Naive thymus-derived CD4-positive, alpha-beta T cell (primary cell): Measurements from ENCODE around the gene CCDC88A. TPM values are rescaled to one million over a fixed set of nuclear protein-coding genes. Genes with fewer than 3 reads are reported as not detected.
A peak's percentile ranks its signal among the peaks of the same experiment; 100 is the strongest.
"Not testable (repeated sequence)": the region's sequence is repeated elsewhere in the genome, so short reads cannot be mapped to it uniquely, and the experiment has no call there.

Experiments
- ATAC-seq: fragments of 150-1000 bp; cut with Tn5 transposase; 2 replicates; pipeline ENCODE4 v1.10.0; 2021; ENCODE audit warnings: mild to moderate bottlenecking, moderate library complexity
- CTCF ChIA-PET: fragments of 350-600 bp; sonication (Branson Sonifier 250); formaldehyde crosslinking; loops from one replicate; lab custom pipeline; 2021; ENCODE audit warnings: antibody characterized with exemption; lab: Charles Lee
- POLR2A ChIA-PET: fragments of 350-600 bp; sonication (Branson Sonifier 250); formaldehyde crosslinking; loops from one replicate; lab custom pipeline; 2021; ENCODE audit warnings: antibody characterized with exemption, inconsistent platforms; lab: Charles Lee
- DNase-seq, 9 donors: peaks; one replicate each; pipeline versions ENCODE4 v3.0.0 to v3.0.0-alpha.2; 2020 to 2022; ENCODE audit warnings: mixed read lengths in 1 of 9
- H3K27ac ChIP-seq: one replicate; pipeline ENCODE4 v1.7.0; 2013; ENCODE audit warnings: mild to moderate bottlenecking, low read depth, low read length, moderate library complexity
- H3K27me3 ChIP-seq, 2 donors: one replicate each; pipeline ENCODE4 v1.7.0; 2013; ENCODE audit warnings: low read length in 2 of 2, mild to moderate bottlenecking in 2 of 2, moderate library complexity in 2 of 2; ENCODE audit not compliant: control insufficient read depth in 2 of 2, insufficient read depth in 2 of 2
- H3K36me3 ChIP-seq, 3 experiments: 1 replicate in 2 of 3; 2 replicates in 1 of 3; pipeline ENCODE4 v1.7.0; 2013; ENCODE audit warnings: low read length in 3 of 3, mild to moderate bottlenecking in 3 of 3, moderate library complexity in 1 of 3; ENCODE audit not compliant: insufficient read depth in 3 of 3, control insufficient read depth in 2 of 3
- H3K4me1 ChIP-seq, 2 donors: one replicate each; pipeline ENCODE4 v1.7.0; 2013; ENCODE audit warnings: low read length in 2 of 2, mild to moderate bottlenecking in 2 of 2, moderate library complexity in 1 of 2; ENCODE audit not compliant: control insufficient read depth in 2 of 2, insufficient read depth in 2 of 2
- H3K4me3 ChIP-seq: 2 replicates; pipeline ENCODE4 v1.7.0; 2013; ENCODE audit warnings: mild to moderate bottlenecking, low read length
- H3K9me3 ChIP-seq, 3 experiments: 1 replicate in 2 of 3; 2 replicates in 1 of 3; pipeline ENCODE4 v1.7.0; 2013; ENCODE audit warnings: low read length in 3 of 3; ENCODE audit not compliant: control insufficient read depth in 2 of 3
- H3K27ac Mint-ChIP-seq, 9 donors: one replicate each; pipeline ENCODE4 v1.8.0; 2020 to 2022; ENCODE audit warnings: mixed read lengths in 9 of 9, mild to moderate bottlenecking in 8 of 9, moderate library complexity in 5 of 9, inconsistent platforms in 2 of 9
- H3K27me3 Mint-ChIP-seq, 5 donors: one replicate each; pipeline ENCODE4 v1.8.0; 2021 to 2022; ENCODE audit warnings: mixed read lengths in 5 of 5, mild to moderate bottlenecking in 1 of 5
- H3K36me3 Mint-ChIP-seq, 5 donors: one replicate each; pipeline ENCODE4 v1.8.0; 2020 to 2022; ENCODE audit warnings: mixed read lengths in 5 of 5, mild to moderate bottlenecking in 3 of 5, inconsistent platforms in 1 of 5
- H3K4me1 Mint-ChIP-seq, 7 donors: one replicate each; pipeline ENCODE4 v1.8.0; 2020 to 2022; ENCODE audit warnings: mixed read lengths in 7 of 7, mild to moderate bottlenecking in 3 of 7, inconsistent platforms in 1 of 7
- H3K4me3 Mint-ChIP-seq, 10 donors: one replicate each; pipeline ENCODE4 v1.8.0; 2020 to 2022; ENCODE audit warnings: mild to moderate bottlenecking in 10 of 10, mixed read lengths in 10 of 10, moderate library complexity in 6 of 10, inconsistent platforms in 2 of 10
- H3K9me3 Mint-ChIP-seq, 11 donors: one replicate each; pipeline ENCODE4 v1.8.0; 2020 to 2022; ENCODE audit warnings: mixed read lengths in 11 of 11, mild to moderate bottlenecking in 4 of 11, inconsistent platforms in 1 of 11, moderate library complexity in 1 of 11
- intact Hi-C, 2 donors: fragments of 100-400 bp; cut with micrococcal nuclease; formaldehyde crosslinking; loops; one replicate each; pipeline ENCODE4 v1.15.1; 2023
- polyA plus RNA-seq, 2 donors: library from polyadenylated mRNA; unstranded; fragments of 300-500 nt; fragmentation: Illumina TruSeq; gene quantifications; one replicate each; pipeline ENCODE4 v1.2.3, GENCODE V29; 2021
- total RNA-seq, 6 experiments: library from RNA in 5 of 6; stranded (reverse) in 5 of 6; gene quantifications; 1 replicate in 5 of 6; 2 replicates in 1 of 6; pipeline ENCODE4 v1.2.3 and lab custom pipeline; 2021 to 2026

CCDC88A gene
- total and polyA plus RNA-seq, 7 experiments from 2014 or later, result 1.2 to 53.3 (median 15.9) TPM

DNA sequence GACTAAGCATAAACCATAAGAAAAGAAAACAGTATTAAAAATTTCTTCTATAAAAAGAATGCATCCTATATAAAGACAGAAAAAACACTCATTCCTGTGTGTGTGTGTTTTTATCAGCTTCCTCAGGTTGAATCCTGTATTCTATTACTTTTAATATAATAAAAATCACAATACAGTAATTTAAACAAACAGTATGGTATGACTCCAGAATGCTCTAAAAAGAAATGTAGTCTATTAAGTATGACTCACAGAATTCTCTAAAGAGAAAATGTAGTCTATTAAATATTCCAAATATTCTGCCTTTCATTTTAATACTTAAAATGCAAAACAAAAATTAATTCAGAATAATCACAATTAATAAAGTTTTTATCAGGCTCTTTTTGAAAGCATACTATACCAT is 19.8 kb downstream of the CCDC88A start:
- H3K4me3 Mint-ChIP-seq, result no peak overlapping the region
- no peaks in the 10 kb centered on the region for H3K36me3 ChIP-seq
- no peak overlapping the region for H3K27ac ChIP-seq
- intact Hi-C loops, result no loop called here
- no peak overlapping the region for H3K4me3 ChIP-seq
- peaks cover 0 to 3% (median 0%) of the 10 kb centered on the region in 7 donors for H3K4me1 Mint-ChIP-seq
- CTCF ChIA-PET, result interaction anchor here (0.7 to 0.8 kb wide), 2 partner anchors 8 to 13 kb away, joined by 3 to 5 read pairs; no protein-coding TSS in a partner anchor
- peaks cover 0 to 16% (median 7%) of the 10 kb centered on the region in 5 donors for H3K36me3 Mint-ChIP-seq
- H3K9me3 ChIP-seq, result no peaks in the 10 kb centered on the region
- H3K4me1 ChIP-seq, result no peaks in the 10 kb centered on the region
- no peaks in the 10 kb centered on the region for H3K27me3 Mint-ChIP-seq
- ATAC-seq (no peak), DNase-seq (no peak)
- POLR2A ChIA-PET, result no interaction called here
- H3K27me3 ChIP-seq, result no peaks in the 10 kb centered on the region
- peaks cover 0 to 5% (median 0%) of the 10 kb centered on the region in 11 donors for H3K9me3 Mint-ChIP-seq
- no peak overlapping the region for H3K27ac Mint-ChIP-seq

GRCh38 chr2:55395724-55396605 is 23.7 kb downstream of the CCDC88A start:
- H3K27me3 Mint-ChIP-seq, result no peaks in the 10 kb centered on the region
- intact Hi-C loops, result no loop called here
- Histone ChIP-seq H3K4me1 (no peaks in the 10 kb centered on the region), H3K27me3 (no peaks in the 10 kb centered on the region), H3K36me3 (no peaks in the 10 kb centered on the region), H3K9me3 (no peaks in the 10 kb centered on the region), H3K27ac (no peak overlapping the region), H3K4me3 (no peak overlapping the region)
- ATAC-seq (no peak), DNase-seq (no peak)
- H3K9me3 Mint-ChIP-seq, result peaks cover 0 to 13% (median 2%) of the 10 kb centered on the region in 11 donors
- H3K27ac Mint-ChIP-seq, result no peak overlapping the region
- CTCF ChIA-PET, result interaction anchor here (0.5 kb wide), 1 partner anchor 34 kb away, joined by 4 read pairs; no protein-coding TSS in a partner anchor
- no peak overlapping the region for H3K4me3 Mint-ChIP-seq
- H3K4me1 Mint-ChIP-seq, result no peaks in the 10 kb centered on the region
- POLR2A ChIA-PET, result no interaction called here
- H3K36me3 Mint-ChIP-seq, result peaks cover 0 to 13% (median 8%) of the 10 kb centered on the region in 5 donors

DNA sequence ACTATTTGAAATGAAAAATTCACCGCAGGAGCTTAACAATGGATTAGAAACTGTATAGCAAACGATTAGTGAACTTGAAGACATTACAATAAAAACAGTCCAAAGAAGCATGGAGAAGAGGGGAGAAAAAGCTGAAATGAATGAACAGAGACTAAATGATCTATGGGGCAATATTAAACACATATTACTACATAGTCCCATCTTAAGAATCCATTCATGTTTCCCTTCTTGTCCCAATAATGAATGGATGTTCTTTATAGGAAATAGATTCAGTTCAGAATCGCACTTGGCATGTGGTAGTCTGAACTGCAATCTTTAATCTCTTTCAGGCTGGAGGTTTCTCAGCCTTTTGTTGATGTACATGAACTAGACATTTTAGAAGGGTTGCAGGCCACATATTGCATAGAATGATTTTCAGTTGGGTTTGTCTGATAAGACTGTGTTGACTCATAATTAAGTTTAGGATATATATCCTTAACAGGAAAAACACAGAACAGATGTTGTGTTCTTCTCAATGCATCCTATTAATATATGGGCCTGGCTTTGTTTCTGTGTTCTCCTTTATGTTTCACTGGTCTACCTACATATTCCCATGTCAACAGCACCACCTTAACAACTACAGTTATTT is 27.9 kb downstream of the CCDC88A start:
- no peaks in the 10 kb centered on the region for H3K27me3 ChIP-seq
- no peaks in the 10 kb centered on the region for H3K36me3 ChIP-seq
- H3K27ac Mint-ChIP-seq, result no peak overlapping the region
- H3K4me3 ChIP-seq, result no peak overlapping the region
- no peaks in the 10 kb centered on the region for H3K9me3 ChIP-seq
- intact Hi-C loops, result no loop called here
- ChIA-PET POLR2A (no interaction called here), CTCF (no interaction called here)
- H3K4me3 Mint-ChIP-seq, result no peak overlapping the region
- H3K36me3 Mint-ChIP-seq, result peaks cover 0 to 18% (median 13%) of the 10 kb centered on the region in 5 donors
- DNase-seq (no peak), ATAC-seq (no peak)
- H3K9me3 Mint-ChIP-seq, result peaks cover 0 to 21% (median 3%) of the 10 kb centered on the region in 11 donors
- H3K4me1 Mint-ChIP-seq, result peaks cover 0 to 2% (median 0%) of the 10 kb centered on the region in 7 donors
- H3K27me3 Mint-ChIP-seq, result peaks cover 0 to 2% (median 0%) of the 10 kb centered on the region in 5 donors
- H3K4me1 ChIP-seq, result no peaks in the 10 kb centered on the region
- H3K27ac ChIP-seq, result no peak overlapping the region

DNA sequence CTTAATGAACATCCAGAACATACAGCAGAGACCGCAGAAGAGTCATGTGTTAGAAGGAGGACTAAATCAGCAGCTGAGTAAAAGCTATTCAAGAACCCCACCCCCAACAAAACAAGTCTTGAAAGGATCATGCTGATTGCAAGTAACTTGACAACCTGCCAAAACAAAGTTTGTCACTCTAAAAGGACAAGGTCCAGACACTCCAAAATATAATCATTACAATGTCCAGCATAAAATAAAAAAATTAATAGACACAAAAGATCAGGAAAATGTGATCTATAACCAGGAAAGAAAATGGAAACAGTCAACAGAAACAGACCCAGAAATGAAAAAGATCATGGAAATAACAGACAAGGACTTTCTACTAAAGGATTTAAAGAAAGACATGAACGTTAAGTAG is 28.5 kb downstream of the CCDC88A start:
- ATAC-seq, result no peak
- Mint-ChIP-seq H3K27me3 (peaks cover 0 to 2% (median 0%) of the 10 kb centered on the region in 5 donors), H3K9me3 (peaks cover 0 to 21% (median 3%) of the 10 kb centered on the region in 11 donors), H3K4me3 (no peak overlapping the region), H3K4me1 (peaks cover 0 to 2% (median 0%) of the 10 kb centered on the region in 7 donors), H3K27ac (peak overlapping the region in 2 of 9 donors; percentile 16 to 22), H3K36me3 (peaks cover 0 to 18% (median 11%) of the 10 kb centered on the region in 5 donors)
- H3K4me3 ChIP-seq, result no peak overlapping the region
- H3K36me3 ChIP-seq, result no peaks in the 10 kb centered on the region
- no peak overlapping the region for H3K27ac ChIP-seq
- POLR2A ChIA-PET, result no interaction called here
- intact Hi-C loops, result no loop called here
- H3K4me1 ChIP-seq, result no peaks in the 10 kb centered on the region
- H3K27me3 ChIP-seq, result no peaks in the 10 kb centered on the region
- no peak for DNase-seq
- no peaks in the 10 kb centered on the region for H3K9me3 ChIP-seq
- CTCF ChIA-PET, result no interaction called here

DNA sequence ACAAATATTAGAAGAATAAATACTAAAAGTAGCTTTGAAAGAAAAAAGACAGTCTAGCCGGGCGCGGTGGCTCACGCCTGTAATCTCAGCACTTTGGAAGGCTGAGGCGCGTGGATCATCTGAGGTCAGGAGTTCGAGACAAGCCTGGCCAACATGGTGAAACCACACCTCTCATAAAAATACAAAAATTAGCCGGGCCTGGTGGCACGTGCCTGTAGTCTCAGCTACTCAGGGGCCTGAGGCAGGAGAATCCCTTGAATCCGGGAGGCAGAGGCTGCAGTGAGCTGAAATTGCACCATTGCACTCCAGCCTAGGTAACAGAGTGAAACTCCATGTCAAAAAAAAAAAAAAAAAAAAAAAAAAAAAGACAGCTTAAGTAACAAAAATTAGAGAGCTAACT is 34.1 kb downstream of the CCDC88A start:
- ATAC-seq, H3K4me1 Mint-ChIP-seq, H3K4me3 ChIP-seq, DNase-seq, H3K9me3 Mint-ChIP-seq, H3K36me3 ChIP-seq, H3K27me3 ChIP-seq, H3K27ac Mint-ChIP-seq, H3K27me3 Mint-ChIP-seq, H3K4me3 Mint-ChIP-seq, intact Hi-C loops, POLR2A ChIA-PET, H3K27ac ChIP-seq, H3K36me3 Mint-ChIP-seq, H3K4me1 ChIP-seq, CTCF ChIA-PET, H3K9me3 ChIP-seq: not testable (repeated sequence)

DNA sequence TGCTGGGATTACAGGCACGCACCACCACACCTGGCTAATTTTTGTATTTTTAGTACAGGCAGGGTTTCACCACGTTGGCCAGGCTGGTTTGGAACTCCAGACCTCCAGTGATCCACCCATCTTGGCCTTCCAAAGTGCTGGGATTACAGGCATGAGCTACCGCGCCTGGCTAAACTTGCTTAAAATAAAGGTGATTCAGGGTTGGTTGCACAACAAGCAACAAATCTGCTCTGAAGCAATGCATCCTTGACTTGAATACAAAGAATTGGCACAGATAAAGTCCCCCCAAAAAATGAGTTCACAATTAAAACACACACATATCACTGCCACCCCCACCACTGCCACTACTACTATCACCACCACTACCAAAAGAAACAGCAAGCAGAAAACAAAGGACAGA is 34.9 kb downstream of the CCDC88A start:
- Mint-ChIP-seq H3K9me3 (peaks cover 0 to 3% (median 0%) of the 10 kb centered on the region in 11 donors), H3K27me3 (no peaks in the 10 kb centered on the region), H3K4me1 (no peaks in the 10 kb centered on the region), H3K4me3 (no peak overlapping the region), H3K36me3 (peaks cover 0 to 9% (median 0%) of the 10 kb centered on the region in 5 donors), H3K27ac (no peak overlapping the region)
- H3K9me3 ChIP-seq, result no peaks in the 10 kb centered on the region
- no peaks in the 10 kb centered on the region for H3K4me1 ChIP-seq
- H3K27ac ChIP-seq, result no peak overlapping the region
- no peak overlapping the region for H3K4me3 ChIP-seq
- H3K27me3 ChIP-seq, result no peaks in the 10 kb centered on the region
- no peaks in the 10 kb centered on the region for H3K36me3 ChIP-seq
- intact Hi-C loops, result no loop called here
- CTCF ChIA-PET, result no interaction called here
- DNase-seq, result no peak
- POLR2A ChIA-PET, result no interaction called here
- ATAC-seq, result no peak
